CMK (cell line): Measurements from ENCODE around the gene ARFGEF3.
"Not testable (repeated sequence)": the region's sequence is repeated elsewhere in the genome, so short reads cannot be mapped to it uniquely, and the experiment has no call there.

ENCODE experiments used
- DNase-seq: peaks from one replicate; pipeline ENCODE4 v3.0.0-alpha.2; 2010; ENCODE audit warnings: low read depth

ARFGEF3 gene

DNA sequence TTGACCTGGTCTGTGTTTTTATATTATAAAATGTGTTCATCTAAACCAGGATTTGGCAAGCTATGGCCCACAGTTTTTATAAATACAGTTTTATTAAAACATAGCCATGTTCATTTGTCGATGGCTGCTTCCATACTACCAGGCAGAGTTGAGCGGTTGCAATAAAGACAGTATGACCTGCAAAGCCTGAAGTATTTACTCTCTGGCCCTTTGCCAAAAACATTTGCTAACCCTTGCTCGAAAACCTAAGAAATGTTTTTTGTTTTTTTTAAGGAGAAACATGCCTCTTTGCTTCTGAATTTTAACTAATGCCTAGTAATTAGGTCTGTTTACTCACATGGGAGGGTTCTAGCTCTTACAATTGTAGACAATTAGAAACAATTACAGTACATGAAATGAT lies 148.6 kb downstream of the ARFGEF3 start:
- no peak for DNase-seq

DNA sequence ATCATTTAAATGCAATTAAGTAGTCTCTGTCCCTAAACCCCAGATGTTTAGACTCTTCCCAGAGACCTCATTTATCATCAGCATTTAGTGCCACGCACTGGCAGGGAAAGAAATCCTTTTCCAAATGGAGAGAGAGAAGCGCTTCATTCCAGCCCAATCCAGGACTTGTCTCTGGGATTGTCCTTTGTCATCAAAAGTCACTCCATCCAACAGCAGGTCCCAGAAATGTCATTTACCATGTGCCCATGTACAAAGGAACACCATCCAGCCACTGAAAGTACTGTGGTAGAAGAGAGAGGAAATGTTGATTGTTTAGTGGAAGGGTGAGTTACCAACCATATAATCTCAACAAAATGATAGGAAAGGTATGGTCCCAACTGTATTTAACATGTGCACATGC lies 149.1 kb downstream of the ARFGEF3 start:
- DNase-seq: no peak

DNA sequence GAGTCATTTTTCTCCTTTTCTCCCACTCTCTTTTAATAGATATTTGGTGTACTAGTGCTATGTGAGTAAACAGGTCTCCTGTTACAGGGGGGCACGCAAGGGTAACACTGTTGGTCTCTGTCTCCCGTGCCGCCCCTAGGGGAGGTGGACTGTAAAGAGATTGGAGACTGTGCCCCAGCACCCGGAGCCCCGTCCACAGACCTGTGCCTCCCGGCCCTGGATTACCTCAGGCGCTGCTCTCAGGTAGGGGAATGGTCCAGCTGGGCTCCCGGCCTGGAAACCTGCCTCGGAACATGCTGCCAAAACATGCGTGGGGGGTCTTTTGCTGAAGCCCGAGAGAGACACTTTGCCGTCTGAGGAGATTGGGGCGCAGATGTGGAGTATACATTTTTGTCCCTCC lies 149.5 kb downstream of the ARFGEF3 start:
- DNase-seq: no peak

DNA sequence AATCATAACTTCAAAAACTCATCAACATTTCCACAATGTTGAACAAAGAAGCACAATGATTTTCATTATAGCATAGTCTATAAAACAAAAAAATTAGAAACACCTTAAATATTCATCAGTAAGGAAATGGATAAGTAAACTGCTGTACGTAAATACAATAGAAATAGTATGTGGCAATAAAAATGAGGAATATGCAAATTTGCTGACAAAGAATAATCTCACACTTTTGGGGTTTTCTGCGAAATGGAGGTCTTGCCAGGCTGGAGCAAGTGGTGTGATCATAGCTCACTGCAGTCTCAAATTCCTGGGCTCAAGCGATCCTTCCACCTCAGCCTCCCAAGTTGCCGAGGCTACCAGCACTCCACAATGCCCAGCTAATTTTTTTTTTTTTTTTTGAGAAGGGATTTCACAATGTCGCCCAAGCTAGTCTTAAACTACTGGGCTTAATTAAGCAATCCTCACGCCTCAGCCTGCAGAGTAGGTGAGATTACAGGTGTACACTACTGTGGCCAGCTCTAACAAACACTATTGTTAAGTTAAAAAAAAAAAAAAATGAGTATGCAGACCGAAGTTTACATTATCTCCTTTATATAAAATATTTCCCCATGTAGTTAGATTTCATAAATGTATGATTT lies 157.1 kb downstream of the ARFGEF3 start:
- no peak for DNase-seq

DNA sequence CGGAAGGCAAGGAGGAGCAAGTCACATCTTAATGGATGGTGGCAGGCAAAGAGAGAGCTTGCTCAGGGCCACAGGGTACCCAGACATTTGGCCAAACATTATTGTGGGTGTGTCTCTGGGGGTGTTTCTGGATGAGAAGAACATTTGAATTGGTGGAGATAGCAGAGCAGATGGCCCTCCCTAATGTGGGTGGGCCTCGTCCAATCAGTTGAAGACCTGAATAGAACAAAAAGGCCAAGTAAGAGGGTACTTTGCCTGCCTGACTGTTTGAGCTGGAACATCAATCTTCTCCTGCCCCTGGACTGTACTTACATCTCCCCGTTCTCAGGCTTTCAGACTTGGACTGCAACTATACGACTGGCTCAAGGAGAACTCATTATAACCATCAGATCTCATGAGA lies 160.2 kb downstream of the ARFGEF3 start:
- no peak for DNase-seq

DNA sequence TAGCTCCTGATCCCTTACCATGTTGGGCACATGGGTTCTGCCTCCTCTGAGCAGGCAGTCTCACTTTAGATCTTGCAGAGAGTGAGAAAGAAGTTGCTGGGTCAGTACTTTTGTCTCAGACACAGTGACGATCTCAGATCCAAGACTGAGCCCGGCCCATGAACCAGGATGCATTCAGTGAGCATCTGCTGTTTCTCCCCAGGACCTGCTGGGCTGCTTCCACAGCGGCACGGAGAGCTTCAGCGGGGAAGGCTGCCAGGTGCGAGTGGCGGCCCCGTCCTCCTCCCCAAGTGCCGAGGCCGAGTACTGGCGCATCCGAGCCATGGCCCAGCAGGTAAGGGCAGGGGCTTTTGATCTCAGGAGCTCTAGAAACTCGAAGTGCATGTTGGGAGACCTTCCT lies 162.1 kb downstream of the ARFGEF3 start:
- no peak for DNase-seq

DNA sequence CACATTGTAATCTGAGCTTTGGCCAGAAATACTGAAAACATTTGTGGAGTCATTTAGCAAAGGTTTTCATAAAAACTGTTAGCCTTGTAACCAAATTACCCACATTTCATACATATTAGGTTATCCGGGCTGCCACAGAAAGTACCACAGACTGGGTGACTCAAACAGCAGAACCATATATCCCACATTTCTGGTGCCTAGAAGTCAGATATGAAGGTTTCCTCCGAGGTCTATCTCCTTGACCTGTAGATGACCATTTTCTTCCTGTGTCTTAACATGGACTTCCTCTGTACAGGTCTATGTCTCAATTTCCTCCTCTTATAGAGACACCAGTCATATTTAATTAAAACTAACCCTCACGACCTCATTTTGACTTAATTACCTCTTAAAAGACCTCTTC lies 166.5 kb downstream of the ARFGEF3 start:
- DNase-seq: no peak

DNA sequence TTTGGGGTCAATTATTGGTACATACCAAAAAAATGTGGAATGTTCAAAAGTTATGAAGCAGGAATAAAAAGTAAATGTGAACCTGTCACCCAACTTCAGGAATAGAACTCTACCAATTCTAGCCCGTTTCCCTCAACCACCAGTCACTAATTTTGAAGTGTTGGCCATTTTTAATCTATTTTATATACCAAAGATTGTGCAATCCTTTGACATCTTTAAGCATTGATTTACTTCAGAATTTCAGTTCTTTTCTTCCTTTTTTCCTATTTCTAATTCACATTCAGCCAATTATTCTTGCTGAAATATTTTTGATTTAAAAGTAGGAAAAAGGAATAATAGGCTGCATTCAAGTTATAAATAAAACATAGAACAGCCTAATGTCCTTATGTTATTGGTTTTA lies 169.0 kb downstream of the ARFGEF3 start:
- DNase-seq: no peak

DNA sequence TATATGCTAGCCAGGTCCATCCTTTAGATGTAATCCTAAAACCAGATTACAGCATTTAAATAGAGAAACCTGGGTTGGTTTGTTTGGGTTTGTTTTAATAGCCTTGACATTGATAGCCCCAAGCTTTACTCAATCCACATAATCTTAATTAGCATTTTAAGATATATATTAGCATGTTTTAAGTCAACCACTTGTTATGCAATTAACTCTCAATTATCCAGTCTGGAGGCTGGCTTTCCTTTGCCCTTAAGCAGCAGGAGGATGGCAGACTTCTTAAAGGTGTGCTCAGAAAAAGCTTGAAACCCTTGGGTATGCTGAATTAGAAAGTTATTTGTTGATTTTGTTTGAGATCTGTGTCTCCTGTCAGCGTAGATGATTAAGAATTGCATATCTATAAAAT lies 169.7 kb downstream of the ARFGEF3 start:
- DNase-seq: no peak

DNA sequence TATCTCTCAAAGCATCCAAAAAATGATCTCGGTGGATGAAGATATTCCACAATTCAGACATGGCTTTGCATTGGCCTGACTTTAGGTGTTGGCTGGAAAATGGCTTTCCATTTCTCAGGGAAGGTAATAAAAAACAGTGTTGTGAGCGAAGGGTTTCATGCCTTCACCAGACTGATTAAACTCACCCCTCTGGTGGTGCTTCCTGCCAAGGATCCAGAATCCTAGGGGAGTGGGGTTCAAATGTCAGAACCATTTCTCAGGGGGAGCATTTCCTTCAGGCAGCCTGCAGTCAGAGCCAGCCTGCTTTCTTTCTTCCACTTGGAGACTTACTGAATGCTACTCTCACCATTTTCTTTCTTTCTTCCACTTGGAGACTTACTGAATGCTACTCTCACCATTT lies 170.2 kb downstream of the ARFGEF3 start:
- no peak for DNase-seq

DNA sequence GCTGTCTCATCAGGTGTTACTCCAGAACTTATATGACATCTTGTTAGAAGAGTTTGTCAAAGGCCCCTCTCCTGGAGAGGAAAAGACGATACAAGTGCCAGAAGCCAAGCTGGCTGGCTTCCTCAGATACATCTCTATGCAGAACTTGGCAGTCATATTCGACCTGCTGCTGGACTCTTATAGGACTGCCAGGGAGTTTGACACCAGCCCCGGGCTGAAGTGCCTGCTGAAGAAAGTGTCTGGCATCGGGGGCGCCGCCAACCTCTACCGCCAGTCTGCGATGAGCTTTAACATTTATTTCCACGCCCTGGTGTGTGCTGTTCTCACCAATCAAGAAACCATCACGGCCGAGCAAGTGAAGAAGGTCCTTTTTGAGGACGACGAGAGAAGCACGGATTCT lies 172.3 kb downstream of the ARFGEF3 start:
- DNase-seq: no peak

DNA sequence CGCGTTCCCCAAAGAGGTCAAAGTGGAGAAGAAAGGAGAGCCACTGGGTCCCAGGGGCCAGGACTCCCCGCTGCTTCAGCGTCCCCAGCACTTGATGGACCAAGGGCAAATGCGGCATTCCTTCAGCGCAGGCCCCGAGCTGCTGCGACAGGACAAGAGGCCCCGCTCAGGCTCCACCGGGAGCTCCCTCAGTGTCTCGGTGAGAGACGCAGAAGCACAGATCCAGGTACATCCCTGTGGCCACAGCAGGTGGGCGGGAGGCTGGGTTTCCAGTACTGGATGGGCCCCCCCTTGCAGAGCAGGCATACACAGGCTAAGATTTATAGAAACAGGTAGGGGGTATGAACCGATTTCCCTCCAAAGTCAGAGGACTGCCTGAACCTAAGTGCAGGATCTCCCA lies 173.2 kb downstream of the ARFGEF3 start:
- no peak for DNase-seq

DNA sequence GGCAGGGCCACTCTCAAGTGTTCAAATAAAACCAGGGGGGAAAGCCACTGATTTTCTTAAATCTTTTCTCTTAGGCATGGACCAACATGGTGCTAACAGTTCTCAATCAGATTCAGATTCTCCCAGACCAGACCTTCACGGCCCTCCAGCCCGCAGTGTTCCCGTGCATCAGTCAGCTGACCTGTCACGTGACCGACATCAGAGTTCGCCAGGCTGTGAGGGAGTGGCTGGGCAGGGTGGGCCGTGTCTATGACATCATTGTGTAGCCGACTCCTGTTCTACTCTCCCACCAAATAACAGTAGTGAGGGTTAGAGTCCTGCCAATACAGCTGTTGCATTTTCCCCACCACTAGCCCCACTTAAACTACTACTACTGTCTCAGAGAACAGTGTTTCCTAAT lies 174.5 kb downstream of the ARFGEF3 start:
- no peak for DNase-seq

DNA sequence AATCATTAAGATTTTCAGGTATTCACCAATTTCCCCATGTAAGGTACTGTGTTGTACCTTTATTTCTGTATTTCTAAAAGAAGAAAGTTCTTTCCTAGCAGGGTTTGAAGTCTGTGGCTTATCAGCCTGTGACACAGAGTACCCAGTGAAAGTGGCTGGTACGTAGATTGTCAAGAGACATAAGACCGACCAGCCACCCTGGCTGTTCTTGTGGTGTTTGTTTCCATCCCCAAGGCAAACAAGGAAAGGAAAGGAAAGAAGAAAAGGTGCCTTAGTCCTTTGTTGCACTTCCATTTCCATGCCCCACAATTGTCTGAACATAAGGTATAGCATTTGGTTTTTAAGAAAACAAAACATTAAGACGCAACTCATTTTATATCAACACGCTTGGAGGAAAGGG lies 175.3 kb downstream of the ARFGEF3 start:
- DNase-seq: no peak

DNA sequence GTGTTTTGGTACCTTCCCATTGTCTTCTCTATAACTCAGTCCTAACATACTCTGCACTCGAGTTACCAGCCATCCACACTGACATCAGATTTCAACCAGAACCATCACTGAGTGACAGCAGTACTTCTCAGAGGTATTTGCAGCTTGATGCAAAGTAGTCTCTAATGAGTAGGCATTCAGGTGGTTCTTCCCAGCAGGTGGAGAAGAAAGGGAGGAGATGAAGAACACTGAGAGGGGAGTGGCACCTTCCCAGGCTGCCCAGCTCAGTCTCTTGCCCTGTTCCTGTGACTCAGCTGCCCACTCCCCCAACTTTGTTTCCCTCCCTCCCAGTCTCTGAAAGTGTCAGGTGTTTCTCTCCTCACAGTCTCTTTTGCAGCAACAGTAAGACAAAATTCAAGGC lies 177.3 kb downstream of the ARFGEF3 start:
- no peak for DNase-seq

DNA sequence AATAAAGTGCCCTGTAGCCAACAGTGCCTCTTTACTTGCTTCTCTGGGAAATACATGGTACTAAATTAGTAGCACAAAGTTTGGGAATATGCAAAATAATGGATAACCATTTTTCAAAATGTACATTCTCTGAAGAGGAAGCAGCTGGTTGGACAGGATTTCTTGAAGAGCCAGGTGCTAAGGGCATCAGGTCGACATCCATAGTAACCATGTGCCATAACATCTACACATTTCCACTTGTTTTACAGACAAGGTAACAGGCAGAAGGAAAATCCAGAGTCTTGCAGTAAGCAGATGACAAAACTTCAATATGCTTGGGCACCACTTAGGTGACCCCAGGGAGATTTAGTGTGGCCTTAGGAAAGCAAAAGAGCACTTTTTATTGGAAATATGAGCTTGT lies 179.4 kb downstream of the ARFGEF3 start:
- no peak for DNase-seq

DNA sequence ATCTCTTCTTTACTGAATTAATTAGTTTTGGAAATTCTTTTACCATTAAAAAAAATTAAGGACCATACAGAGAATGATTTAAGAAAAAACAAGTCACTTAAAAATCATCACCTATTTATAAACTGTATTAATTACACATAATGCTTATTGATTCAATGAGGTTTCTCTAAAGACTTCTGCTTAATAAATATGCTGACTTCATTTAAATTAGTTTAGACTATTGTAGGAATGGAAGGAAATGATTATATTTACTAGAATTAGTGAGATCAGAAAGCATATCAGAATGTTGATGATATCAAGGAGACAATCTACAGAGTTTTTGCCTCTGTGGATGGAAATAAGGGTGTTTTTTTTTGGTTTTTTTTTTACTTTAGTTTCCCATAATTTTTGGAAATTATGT lies 181.4 kb downstream of the ARFGEF3 start:
- no peak for DNase-seq

DNA sequence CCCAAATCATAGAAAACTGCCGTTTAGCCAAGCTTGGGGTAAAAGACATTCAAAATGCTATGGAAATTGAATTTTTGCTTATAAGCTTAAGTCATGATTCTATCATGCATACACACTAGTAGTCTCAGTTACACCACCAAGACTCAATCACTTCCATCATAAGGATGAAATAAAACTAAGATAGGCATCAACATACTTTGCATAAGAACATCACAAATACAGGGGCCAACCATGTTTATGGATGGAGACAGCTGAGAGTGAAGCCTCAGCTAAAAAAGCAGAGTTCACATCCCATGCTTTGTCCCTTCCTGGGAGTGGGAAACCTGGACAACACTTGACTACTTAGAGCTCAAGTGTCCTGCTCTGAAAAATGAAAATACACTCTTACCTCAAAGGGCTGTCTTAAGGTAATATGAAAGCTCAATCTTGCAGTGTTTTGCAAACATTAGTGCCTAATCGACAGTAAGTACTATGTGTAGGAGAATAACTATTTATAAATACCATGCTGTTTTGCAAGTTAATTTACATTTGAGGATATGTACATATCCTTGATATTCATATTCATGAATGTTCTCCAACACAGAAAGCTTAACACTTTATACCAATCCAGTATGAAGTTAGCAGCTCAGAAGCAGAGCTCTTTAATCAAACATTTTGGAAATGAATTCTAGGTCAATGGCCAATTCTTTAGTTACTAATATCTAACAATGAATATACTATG lies 184.0 kb downstream of the ARFGEF3 start:
- no peak for DNase-seq

DNA sequence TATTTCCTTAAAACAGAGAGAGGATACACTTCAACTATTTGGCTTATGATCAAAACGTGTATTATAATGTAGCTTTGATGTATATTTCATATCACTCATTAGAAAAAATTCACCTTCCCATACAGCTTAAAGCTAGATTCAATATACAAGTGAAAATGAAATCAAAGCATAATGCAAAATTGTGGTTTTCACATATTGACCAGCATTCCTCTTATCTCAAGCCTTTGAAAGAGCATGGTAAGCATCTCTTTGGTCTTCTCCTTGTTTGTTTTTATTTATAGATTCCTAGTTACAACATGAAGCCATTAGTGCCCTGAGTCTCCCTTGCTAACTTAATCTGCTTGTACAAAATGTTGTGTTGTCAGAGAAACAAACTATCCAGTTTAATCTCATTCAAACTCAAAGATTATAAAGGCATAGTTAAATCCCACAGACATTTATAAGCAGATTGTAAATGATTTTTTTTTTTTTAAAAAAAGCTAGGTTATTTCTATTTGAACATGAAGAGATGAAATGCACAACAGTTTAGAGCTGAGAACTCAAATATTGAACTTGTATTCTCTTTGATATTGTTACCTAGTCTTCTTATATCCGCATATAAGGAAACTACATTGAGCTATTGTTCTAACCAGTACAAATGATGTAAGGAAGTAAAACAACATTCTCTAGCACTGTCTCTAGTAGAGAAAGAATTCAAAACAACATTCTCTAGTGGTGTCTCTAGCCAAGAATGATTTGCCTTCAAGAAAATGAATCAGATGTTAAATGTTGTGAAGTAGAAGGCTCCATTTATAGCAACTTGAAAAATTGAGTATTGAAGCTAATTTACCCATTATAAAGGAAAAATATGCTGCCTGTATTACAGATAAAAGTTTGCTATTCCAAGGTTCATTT lies 184.8 kb downstream of the ARFGEF3 start:
- DNase-seq: no peak

DNA sequence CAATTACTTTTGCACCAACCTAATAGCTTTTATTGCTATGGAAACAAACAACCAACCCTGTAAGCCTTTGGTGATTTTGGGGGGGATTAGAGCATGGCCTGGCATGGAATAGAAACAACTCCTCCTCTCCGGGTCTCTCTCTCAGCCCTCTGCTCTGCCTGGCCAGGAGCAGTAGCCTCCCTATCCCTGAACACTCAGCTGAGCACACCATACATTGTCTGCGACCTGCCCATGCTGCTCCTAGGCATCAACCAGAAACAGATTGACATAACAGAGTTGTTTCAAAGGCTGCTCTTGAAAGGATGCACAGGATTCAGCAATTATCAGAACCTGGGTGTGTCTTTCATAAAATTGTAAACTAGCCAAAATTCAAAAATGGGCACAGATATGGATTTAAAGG lies 186.1 kb downstream of the ARFGEF3 start:
- no peak for DNase-seq

DNA sequence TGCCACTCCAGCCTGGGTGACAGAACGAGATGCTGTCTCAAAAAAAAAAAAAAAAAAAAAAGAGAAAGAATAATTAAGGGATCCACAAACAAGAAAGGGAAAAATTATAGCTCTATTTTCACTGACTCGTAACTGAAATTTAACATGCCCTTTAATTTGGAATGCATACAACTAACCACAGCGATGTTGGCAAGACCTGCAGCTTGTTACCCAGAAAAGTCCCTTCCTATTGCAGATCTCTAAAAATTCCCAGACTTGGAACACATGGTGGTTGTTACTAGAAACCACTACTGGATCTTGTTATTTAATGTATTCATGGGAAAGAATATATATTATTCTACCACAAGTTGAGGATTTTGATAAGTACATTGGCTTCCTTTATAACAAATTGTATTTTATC lies 188.2 kb downstream of the ARFGEF3 start:
- DNase-seq: no peak

DNA sequence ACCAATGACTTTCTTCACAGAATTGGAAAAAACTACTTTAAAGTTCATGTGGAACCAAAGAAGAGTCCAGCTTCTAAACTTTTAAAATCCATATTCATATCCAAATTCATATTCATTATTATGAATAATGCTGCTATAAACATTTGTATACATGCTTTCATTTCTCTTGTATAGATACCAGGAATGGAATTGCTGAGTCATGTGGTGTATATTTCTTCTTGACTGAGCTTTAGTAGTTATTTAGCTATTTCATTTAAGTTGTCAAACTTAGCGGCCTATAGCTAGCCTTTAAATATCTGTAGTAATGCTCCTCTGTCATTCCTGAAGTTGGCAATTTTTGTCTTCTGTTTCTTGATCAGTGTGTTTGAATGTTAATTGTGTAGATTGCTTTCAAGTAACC lies 196.2 kb downstream of the ARFGEF3 start:
- no peak for DNase-seq

DNA sequence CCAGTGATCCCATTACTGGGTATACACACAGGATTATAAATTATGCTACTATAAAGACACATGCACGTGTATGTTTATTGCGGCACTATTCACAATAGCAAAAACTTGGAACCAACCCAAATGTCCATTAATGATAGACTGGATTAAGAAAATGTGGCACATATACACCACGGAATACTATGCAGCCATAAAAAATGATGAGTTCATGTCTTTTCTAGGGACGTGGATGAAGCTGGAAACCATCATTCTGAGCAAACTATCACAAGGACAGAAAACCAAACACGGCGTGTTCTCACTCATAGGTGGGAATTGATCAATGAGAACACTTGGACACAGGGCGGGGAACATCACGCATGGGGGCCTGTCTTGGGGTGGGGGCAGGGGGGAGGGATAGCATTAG lies 206.9 kb downstream of the ARFGEF3 start:
- DNase-seq: not testable (repeated sequence)
